ENCODE measurements around the gene PIGS.

PIGS gene

GRCh38 chr17:28536532-28537218 lies 34.6 kb downstream of the PIGS start:
- DNase-seq (ENCODE audit: low spot score) (no peak), ATAC-seq (ENCODE audit: low read depth) (no peak)
- Histone ChIP-seq H3K27me3 (ENCODE audit: insufficient read depth, poor library complexity, severe bottlenecking) (no peaks in the 10 kb centered on the region), H3K4me1 (ENCODE audit: insufficient read depth, poor library complexity, severe bottlenecking) (peaks cover 9% of the 10 kb centered on the region), H3K36me3 (ENCODE audit: low read depth) (no peaks in the 10 kb centered on the region), H3K4me3 (ENCODE audit: severe bottlenecking) (no peak overlapping the region), H3K27ac (ENCODE audit: poor library complexity, severe bottlenecking) (no peak overlapping the region), H3K9me3 (ENCODE audit: severe bottlenecking) (no peaks in the 10 kb centered on the region)
- TF ChIP-seq CTCF (IDR thresholded peaks at IDR 0.05; ENCODE audit: poor library complexity, severe bottlenecking), result no peak

GRCh38 chr17:28534740-28535375 lies 36.5 kb downstream of the PIGS start:
- ATAC-seq (ENCODE audit: low read depth) (no peak), DNase-seq (ENCODE audit: low spot score) (no peak)
- Histone ChIP-seq H3K9me3 (ENCODE audit: severe bottlenecking) (no peaks in the 10 kb centered on the region), H3K4me1 (ENCODE audit: insufficient read depth, poor library complexity, severe bottlenecking) (peaks cover 9% of the 10 kb centered on the region), H3K4me3 (ENCODE audit: severe bottlenecking) (no peak overlapping the region), H3K27me3 (ENCODE audit: insufficient read depth, poor library complexity, severe bottlenecking) (no peaks in the 10 kb centered on the region), H3K36me3 (ENCODE audit: low read depth) (no peaks in the 10 kb centered on the region), H3K27ac (ENCODE audit: poor library complexity, severe bottlenecking) (no peak overlapping the region)
- no peak for TF ChIP-seq CTCF (IDR thresholded peaks at IDR 0.05; ENCODE audit: poor library complexity, severe bottlenecking)

- ATAC-seq (ENCODE audit: low read depth) (peak; percentile 56), DNase-seq (ENCODE audit: low spot score) (no peak)
- Histone ChIP-seq H3K27ac (ENCODE audit: poor library complexity, severe bottlenecking) (no peak overlapping the region), H3K27me3 (ENCODE audit: insufficient read depth, poor library complexity, severe bottlenecking) (no peaks in the 10 kb centered on the region), H3K9me3 (ENCODE audit: severe bottlenecking) (no peaks in the 10 kb centered on the region), H3K4me1 (ENCODE audit: insufficient read depth, poor library complexity, severe bottlenecking) (peaks cover 9% of the 10 kb centered on the region), H3K4me3 (ENCODE audit: severe bottlenecking) (no peak overlapping the region), H3K36me3 (ENCODE audit: low read depth) (no peaks in the 10 kb centered on the region)
- no peak for TF ChIP-seq CTCF (IDR thresholded peaks at IDR 0.05; ENCODE audit: poor library complexity, severe bottlenecking)
Observed at GRCh38 chr17:28533091-28533807, 38.1 kb downstream of the PIGS start.

GRCh38 chr17:28532050-28532960 lies 39.0 kb downstream of the PIGS start:
- H3K36me3 ChIP-seq (ENCODE audit: low read depth), result no peaks in the 10 kb centered on the region
- TF ChIP-seq CTCF (IDR thresholded peaks at IDR 0.05; ENCODE audit: poor library complexity, severe bottlenecking), result no peak
- no peak overlapping the region for H3K27ac ChIP-seq (ENCODE audit: poor library complexity, severe bottlenecking)
- no peak for ATAC-seq (ENCODE audit: low read depth)
- no peak for DNase-seq (ENCODE audit: low spot score)
- H3K4me1 ChIP-seq (ENCODE audit: insufficient read depth, poor library complexity, severe bottlenecking), result peaks cover 9% of the 10 kb centered on the region
- no peaks in the 10 kb centered on the region for H3K9me3 ChIP-seq (ENCODE audit: severe bottlenecking)
- no peak overlapping the region for H3K4me3 ChIP-seq (ENCODE audit: severe bottlenecking)
- no peaks in the 10 kb centered on the region for H3K27me3 ChIP-seq (ENCODE audit: insufficient read depth, poor library complexity, severe bottlenecking)
